Measurements from ENCODE around the gene CLEC9A. TPM values are rescaled to one million over a fixed set of nuclear protein-coding genes. Genes with fewer than 3 reads are reported as not detected.

The CLEC9A gene
- polyA plus RNA-seq, 3 donors = 0.07 to 0.59 TPM; not detected in 1

GRCh38 chr12:10033783-10034545 is 3.5 kb downstream of the CLEC9A start:
- DNase-seq = peak in 1 of 3 donors; percentile 46
- no peaks in the 10 kb centered on the region for H3K36me3 Mint-ChIP-seq
- H3K36me3 ChIP-seq (replicated peaks in 1 of 2; ENCODE audit: control insufficient read depth in 1 of 2, insufficient read depth in 2 of 2, low read length in 2 of 2) = no peaks in the 10 kb centered on the region

GRCh38 chr12:10042167-10042566 is 11.7 kb downstream of the CLEC9A start:
- Histone ChIP-seq H3K4me2 (replicated peaks; ENCODE audit: extremely low read depth, low read length, poor library complexity, severe bottlenecking) (no peak overlapping the region), H3K36me3 (replicated peaks in 1 of 2; ENCODE audit: control insufficient read depth in 1 of 2, insufficient read depth in 2 of 2, low read length in 2 of 2) (no peaks in the 10 kb centered on the region), H3K27me3 (ENCODE audit: control insufficient read depth in 2 of 2, insufficient read depth in 2 of 2, low read length in 2 of 2) (no peaks in the 10 kb centered on the region), H3K4me1 (ENCODE audit: control insufficient read depth in 1 of 2, insufficient read depth in 2 of 2, low read length in 2 of 2) (peaks cover 10 to 19% of the 10 kb centered on the region in 2 donors), H4K20me1 (ENCODE audit: insufficient read depth, low read length) (no peaks in the 10 kb centered on the region), H3K9ac (ENCODE audit: insufficient read depth, low read length, poor library complexity, severe bottlenecking) (no peak overlapping the region), H3K79me2 (ENCODE audit: insufficient read depth, low read length) (no peaks in the 10 kb centered on the region), H2AFZ (ENCODE audit: insufficient read depth, low read depth, low read length, poor library complexity, severe bottlenecking) (no peak overlapping the region), H3K27ac (ENCODE audit: low read depth in 1 of 2, low read length in 2 of 2) (no peak overlapping the region), H3K9me3 (replicated peaks in 1 of 2; ENCODE audit: control insufficient read depth in 1 of 2, insufficient read depth in 1 of 2, low read length in 2 of 2) (no peaks in the 10 kb centered on the region), H3K4me3 (replicated peaks in 1 of 3; ENCODE audit: low read depth in 2 of 3, low read length in 3 of 3) (no peak overlapping the region)
- TF ChIP-seq CTCF (IDR thresholded peaks at IDR 0.05) = no peak
- Mint-ChIP-seq H3K36me3 (peaks cover 0 to 3% of the 10 kb centered on the region in 2 donors), H3K27me3 (ENCODE audit: low read depth in 3 of 3) (no peaks in the 10 kb centered on the region), H3K4me3 (no peak overlapping the region), H3K9me3 (no peaks in the 10 kb centered on the region), H3K4me1 (peaks cover 24% of the 10 kb centered on the region), H3K27ac (no peak overlapping the region)
- intact Hi-C loops (cut with micrococcal nuclease) = no loop called here
- DNase-seq = no peak

More at GRCh38 chr12:10033783-10034545, 3.5 kb downstream of the CLEC9A start:
- Mint-ChIP-seq H3K4me1 (peaks cover 38% of the 10 kb centered on the region), H3K4me3 (no peak overlapping the region), H3K9me3 (no peaks in the 10 kb centered on the region), H3K27me3 (ENCODE audit: low read depth in 3 of 3) (peaks cover 0 to 2% (median 2%) of the 10 kb centered on the region in 3 donors), H3K27ac (peak overlapping the region in 6 of 7 donors; percentile 15 to 81 (median 51))
- Histone ChIP-seq H3K79me2 (ENCODE audit: insufficient read depth, low read length) (no peaks in the 10 kb centered on the region), H3K4me3 (replicated peaks in 1 of 3; ENCODE audit: low read depth in 2 of 3, low read length in 3 of 3) (no peak overlapping the region), H3K9me3 (replicated peaks in 1 of 2; ENCODE audit: control insufficient read depth in 1 of 2, insufficient read depth in 1 of 2, low read length in 2 of 2) (no peaks in the 10 kb centered on the region), H2AFZ (ENCODE audit: insufficient read depth, low read depth, low read length, poor library complexity, severe bottlenecking) (no peak overlapping the region), H3K27me3 (ENCODE audit: control insufficient read depth in 2 of 2, insufficient read depth in 2 of 2, low read length in 2 of 2) (no peaks in the 10 kb centered on the region), H3K9ac (ENCODE audit: insufficient read depth, low read length, poor library complexity, severe bottlenecking) (no peak overlapping the region), H3K4me2 (replicated peaks; ENCODE audit: extremely low read depth, low read length, poor library complexity, severe bottlenecking) (no peak overlapping the region), H3K4me1 (ENCODE audit: control insufficient read depth in 1 of 2, insufficient read depth in 2 of 2, low read length in 2 of 2) (peaks cover 26 to 29% of the 10 kb centered on the region in 2 donors), H3K27ac (ENCODE audit: low read depth in 1 of 2, low read length in 2 of 2) (peak overlapping the region in 1 of 2 donors; percentile 24), H4K20me1 (ENCODE audit: insufficient read depth, low read length) (no peaks in the 10 kb centered on the region)
- no CpG with 5 or more reads among the region's 1 CpG for WGBS (ENCODE audit: insufficient coverage)
- intact Hi-C loops (cut with micrococcal nuclease) = loop anchor here (2.0 to 5.0 kb wide), 2 partner anchors 103 kb away; no protein-coding TSS in a partner anchor
- TF ChIP-seq CTCF (IDR thresholded peaks at IDR 0.05) = peak; percentile 78
